T-helper 9 cell (primary cell): ENCODE results near the gene MYO6.

Source experiments
- DNase-seq: peaks from one replicate; pipeline ENCODE4 v3.0.0-alpha.2; 2020

The MYO6 gene

DNA sequence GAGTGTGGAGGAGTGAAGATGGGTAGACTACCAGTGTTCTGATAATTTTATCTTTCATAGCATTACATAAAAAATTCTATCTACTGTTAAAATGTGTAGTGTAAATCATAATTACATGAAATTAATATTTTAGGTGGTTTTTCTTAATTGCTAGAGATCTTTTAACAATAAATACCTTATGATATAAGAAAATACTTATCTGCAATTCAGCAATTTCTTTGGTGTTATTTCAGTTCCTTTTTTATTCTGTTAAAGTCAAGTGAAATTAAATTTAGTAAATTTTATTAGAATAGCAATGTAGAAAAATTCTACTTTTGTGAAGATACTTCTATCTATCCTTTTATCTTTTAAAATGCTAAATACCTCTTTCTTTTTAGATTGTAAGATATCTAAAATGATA is 219.1 kb downstream of the MYO6 start:
- DNase-seq, result no peak
